Stomach (tissue), 9 donors: ENCODE data around the gene C10orf67. TPM values are rescaled to one million over a fixed set of nuclear protein-coding genes. Genes with fewer than 3 reads are reported as not detected.
"Not testable (repeated sequence)": the region's sequence is repeated elsewhere in the genome, so short reads cannot be mapped to it uniquely, and the experiment has no call there.

Experiments used
- DNase-seq, 2 donors: peaks; one replicate each; pipeline versions ENCODE4 v3.0.0 to v3.0.0-alpha.2; 2013 to 2019
- H3K27ac ChIP-seq, 5 donors: fragments of 200-600 bp in 4 of 5; sonication (generic) in 4 of 5; one replicate each; pipeline ENCODE4 v1.5.1; 2013 to 2019; ENCODE audit warnings: mild to moderate bottlenecking in 1 of 5, moderate library complexity in 1 of 5
- H3K27me3 ChIP-seq, 3 donors: fragments of 200-600 bp; sonication (generic); one replicate each; pipeline ENCODE4 v1.5.1; 2017 to 2019; ENCODE audit warnings: mixed run types in 1 of 3
- H3K36me3 ChIP-seq, 4 donors: fragments of 200-600 bp; sonication (generic); 1 replicate in 3 of 4; 2 replicates in 1 of 4; pipeline ENCODE4 v1.5.1; 2016 to 2019
- H3K4me1 ChIP-seq, 4 donors: fragments of 200-600 bp; sonication (generic); one replicate each; pipeline ENCODE4 v1.5.1; 2016 to 2019
- H3K4me3 ChIP-seq, 4 donors: fragments of 200-600 bp; sonication (generic) in 3 of 4; one replicate each; pipeline ENCODE4 v1.5.1; 2016 to 2019; ENCODE audit warnings: mild to moderate bottlenecking in 1 of 4
- H3K9me3 ChIP-seq, 4 donors: fragments of 200-600 bp; sonication (generic); one replicate each; pipeline ENCODE4 v1.5.1; 2016 to 2019
- CTCF ChIP-seq, 7 experiments: fragments of 450-650 bp in 4 of 7; fragments of 200-600 bp in 3 of 7; sonication (generic) in 3 of 7; IDR thresholded peaks; one replicate each; pipeline ENCODE4 v1.5.1; 2016 to 2019; ENCODE audit warnings: antibody characterized with exemption in 7 of 7, control low read depth in 2 of 7, mild to moderate bottlenecking in 1 of 7
- EP300 ChIP-seq: sonication (generic); formaldehyde crosslinking; IDR thresholded peaks from one replicate; pipeline ENCODE4 v1.6.1; 2017; ENCODE audit warnings: antibody characterized with exemption
- POLR2A ChIP-seq, 4 donors: fragments of 450-650 bp; IDR thresholded peaks; one replicate each; pipeline ENCODE4 v1.6.1; 2016; ENCODE audit warnings: antibody characterized with exemption in 4 of 4, control low read depth in 2 of 4, mild to moderate bottlenecking in 1 of 4, moderate library complexity in 1 of 4
- POLR2AphosphoS5 ChIP-seq, 3 donors: sonication (generic); formaldehyde crosslinking; IDR thresholded peaks; one replicate each; pipeline ENCODE4 v1.6.1; 2016; ENCODE audit warnings: antibody characterized with exemption in 3 of 3
- WGBS, 5 donors: extraction: QIAGEN DNeasy Blood & Tissue Kit in 3 of 5; methylation state at CpG; one replicate each; pipeline versions ENCODE4 v1.1.5 to v1.1.7; 2013 to 2018; 5-methylcytosine and 5-hydroxymethylcytosine counted together
- intact Hi-C: fragments of 100-400 bp; cut with DNase I; formaldehyde crosslinking; loops from one replicate; pipeline ENCODE4 v1.15.1; 2023; ENCODE audit warnings: low total_unique reads
- polyA plus RNA-seq, 3 donors: library from polyadenylated mRNA; stranded (reverse); fragments of 200-250 nt; gene quantifications; one replicate each; pipeline ENCODE4 v1.2.3, GENCODE V29; 2013
- total RNA-seq, 5 donors: library from RNA; depleted of rRNA; stranded (reverse); fragments of >200 nt; gene quantifications; one replicate each; pipeline versions ENCODE4 v1.1.0 to v1.2.3, GENCODE V29; 2014 to 2016
- donor health status: healthy with polysubstance abuse.
- donor health status: Bipolar disorder and iron deficiency.
- donor health status: healthy.

Gene C10orf67
- total and polyA plus RNA-seq, 8 donors: 0.18 to 1.2 (median 0.31) TPM; not detected in 5

- Histone ChIP-seq H3K36me3 (no peaks in the 10 kb centered on the region), H3K27me3 (no peaks in the 10 kb centered on the region), H3K4me1 (peaks cover 0 to 13% (median 4%) of the 10 kb centered on the region in 4 donors), H3K9me3 (no peaks in the 10 kb centered on the region), H3K4me3 (no peak overlapping the region), H3K27ac (no peak overlapping the region)
- WGBS, 5 donors: 53 to 64% (median 61%) methylated on average over 3 of the region's 3 CpGs
- TF ChIP-seq POLR2A (IDR thresholded peaks at IDR 0.05) (no peak), CTCF (IDR thresholded peaks at IDR 0.05) (no peak), POLR2AphosphoS5 (IDR thresholded peaks at IDR 0.05) (no peak), EP300 (no peak)
- DNase-seq: no peak
- intact Hi-C loops: no loop called here
Observed at GRCh38 chr10:23370106-23370505, 25.5 kb upstream of the C10orf67 start.

GRCh38 chr10:23368816-23369640, 24.4 kb upstream of the C10orf67 start:
- WGBS, 5 donors: 18 to 37% (median 30%) methylated on average over 7 of the region's 7 CpGs
- no peak overlapping the region for H3K27ac ChIP-seq
- DNase-seq: peak in 1 of 2 donors; percentile 28
- H3K4me3 ChIP-seq: no peak overlapping the region
- no peaks in the 10 kb centered on the region for H3K9me3 ChIP-seq
- no peaks in the 10 kb centered on the region for H3K36me3 ChIP-seq
- TF ChIP-seq EP300: no peak
- TF ChIP-seq POLR2A (IDR thresholded peaks at IDR 0.05): no peak
- TF ChIP-seq POLR2AphosphoS5 (IDR thresholded peaks at IDR 0.05): no peak
- TF ChIP-seq CTCF (IDR thresholded peaks at IDR 0.05): no peak
- intact Hi-C loops: no loop called here
- no peaks in the 10 kb centered on the region for H3K27me3 ChIP-seq
- peaks cover 0 to 13% (median 4%) of the 10 kb centered on the region in 4 donors for H3K4me1 ChIP-seq

GRCh38 chr10:23367896-23368595, 23.4 kb upstream of the C10orf67 start:
- WGBS, 5 donors: 80 to 91% (median 85%) methylated on average over 6 of the region's 6 CpGs
- TF ChIP-seq POLR2AphosphoS5 (IDR thresholded peaks at IDR 0.05) (no peak), CTCF (IDR thresholded peaks at IDR 0.05) (no peak), POLR2A (IDR thresholded peaks at IDR 0.05) (no peak), EP300 (no peak)
- Histone ChIP-seq H3K4me3 (no peak overlapping the region), H3K4me1 (peaks cover 0 to 13% (median 4%) of the 10 kb centered on the region in 4 donors), H3K9me3 (no peaks in the 10 kb centered on the region), H3K27ac (no peak overlapping the region), H3K27me3 (no peaks in the 10 kb centered on the region), H3K36me3 (no peaks in the 10 kb centered on the region)
- DNase-seq: no peak
- intact Hi-C loops: no loop called here

GRCh38 chr10:23365417-23366030, 20.9 kb upstream of the C10orf67 start:
- H3K27ac ChIP-seq, H3K27me3 ChIP-seq, DNase-seq, H3K4me3 ChIP-seq, H3K9me3 ChIP-seq, intact Hi-C loops, H3K36me3 ChIP-seq: not testable (repeated sequence)
- peaks cover 0 to 13% (median 4%) of the 10 kb centered on the region in 4 donors for H3K4me1 ChIP-seq
- 71 to 83% (median 80%) methylated on average over 4 of the region's 4 CpGs for WGBS, 5 donors
